A673 (cell line): ENCODE measurements around the gene GRIN2A. TPM values are rescaled to one million over a fixed set of nuclear protein-coding genes. Genes with fewer than 3 reads are reported as not detected.

Source experiments
- BruUV-seq: library from RNA; stranded (reverse); fragments of 400-500 nt; replicated peaks from 2 replicates; lab custom pipeline; 2021; lab: Mats Ljungman, UMichigan
- CTCF ChIA-PET: fragments of 300-600 bp; sonication (Branson Sonifier 250); formaldehyde crosslinking; loops from one replicate; lab custom pipeline; 2022; ENCODE audit warnings: antibody characterized with exemption; lab: Charles Lee
- POLR2A ChIA-PET: fragments of 300-600 bp; sonication (Branson Sonifier 250); formaldehyde crosslinking; loops from one replicate; lab custom pipeline; 2022; ENCODE audit warnings: antibody characterized with exemption; ENCODE audit not compliant: low non-redundant PET; lab: Charles Lee
- DNase-seq: peaks from one replicate; pipeline ENCODE4 v3.0.0-alpha.2; 2015; ENCODE audit warnings: low spot score
- H3K27ac ChIP-seq: fragments of 200-600 bp; sonication (generic); 2 replicates; pipeline ENCODE4 v1.5.1; 2016; ENCODE audit warnings: mixed run types, low read depth, mild to moderate bottlenecking, mixed read lengths, antibody characterized with exemption, low read length; ENCODE audit not compliant: poor library complexity, severe bottlenecking
- H3K27me3 ChIP-seq: fragments of 200-600 bp; sonication (generic); replicated peaks from 2 replicates; pipeline ENCODE4 v1.6.1; 2017; ENCODE audit warnings: mixed run types, low read depth, mild to moderate bottlenecking, mixed read lengths, antibody characterized with exemption, low read length; ENCODE audit not compliant: insufficient read depth, poor library complexity
- H3K36me3 ChIP-seq: fragments of 200-600 bp; sonication (generic); 2 replicates; pipeline ENCODE4 v1.6.1; 2016; ENCODE audit warnings: mixed run types, mild to moderate bottlenecking, mixed read lengths, antibody characterized with exemption, low read length; ENCODE audit not compliant: insufficient read depth, poor library complexity, severe bottlenecking
- H3K4me1 ChIP-seq: fragments of 200-600 bp; sonication (generic); 2 replicates; pipeline ENCODE4 v1.6.1; 2017; ENCODE audit warnings: mixed run types, mild to moderate bottlenecking, mixed read lengths, antibody characterized with exemption, low read length; ENCODE audit not compliant: insufficient read depth, poor library complexity, severe bottlenecking
- H3K4me3 ChIP-seq: fragments of 200-600 bp; sonication (generic); 2 replicates; pipeline ENCODE4 v1.5.1; 2016; ENCODE audit warnings: low read depth, mixed run types, mild to moderate bottlenecking, mixed read lengths, low read length; ENCODE audit not compliant: poor library complexity, severe bottlenecking
- H3K9me3 ChIP-seq: fragments of 200-600 bp; sonication (generic); 2 replicates; pipeline ENCODE4 v1.6.1; 2016; ENCODE audit warnings: mixed run types, low read depth, mild to moderate bottlenecking, mixed read lengths, antibody characterized with exemption, low read length; ENCODE audit not compliant: poor library complexity, severe bottlenecking
- CTCF ChIP-seq: fragments of 300-800, 200-600 bp; sonication (generic); conservative IDR thresholded peaks from 2 replicates; pipeline ENCODE4 v1.5.1; 2017; ENCODE audit warnings: low read depth, mild to moderate bottlenecking, antibody characterized with exemption, low read length, moderate library complexity, mixed read lengths
- EZH2 ChIP-seq: fragments of 200-600 bp; sonication (generic); IDR thresholded peaks from 2 replicates; pipeline ENCODE4 v1.6.1; 2017; ENCODE audit warnings: borderline replicate concordance, low read depth, mild to moderate bottlenecking, mixed read lengths, antibody characterized with exemption, low read length; ENCODE audit not compliant: poor library complexity, severe bottlenecking
- intact Hi-C: fragments of 100-400 bp; cut with micrococcal nuclease; formaldehyde crosslinking; loops from one replicate; pipeline ENCODE4 v1.10.0; 2022; ENCODE audit not compliant: unreplicated experiment
- total RNA-seq: library from RNA; stranded (reverse); gene quantifications from 2 replicates; pipeline ENCODE4 v1.2.3, GENCODE V29; 2021

The GRIN2A gene
- total RNA-seq, 1 experiment from 2014 or later = 1.2 TPM

DNA sequence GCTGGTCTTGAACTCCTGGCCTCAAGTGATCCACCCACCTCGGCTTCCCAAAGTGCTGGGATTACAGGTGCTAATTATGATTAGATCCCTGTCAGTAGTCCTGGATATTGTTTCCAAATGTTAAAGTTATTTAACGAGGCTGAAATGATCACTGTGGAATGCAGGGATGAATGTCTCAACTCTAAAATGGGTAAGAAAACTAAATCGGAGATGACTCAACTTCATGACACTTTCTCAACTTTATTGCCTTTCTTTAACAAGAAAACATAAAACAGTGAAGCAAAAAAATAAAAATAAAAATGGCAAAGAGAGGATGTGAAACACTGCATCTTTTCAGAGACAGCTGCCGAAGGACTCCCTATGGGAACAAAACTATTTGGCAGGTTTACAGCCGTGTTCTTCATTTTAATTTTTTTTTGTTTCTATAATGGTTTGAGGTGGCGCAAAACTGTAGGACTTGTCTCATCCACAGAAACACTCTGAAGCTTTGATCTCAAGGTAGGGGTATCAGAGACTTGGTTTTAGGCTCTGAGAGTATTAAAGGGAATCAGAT is 382.0 kb downstream of the GRIN2A start:
- Histone ChIP-seq H3K36me3 (no peaks in the 10 kb centered on the region), H3K9me3 (no peaks in the 10 kb centered on the region), H3K27me3 (no peaks in the 10 kb centered on the region), H3K27ac (no peak overlapping the region), H3K4me3 (no peak overlapping the region), H3K4me1 (no peaks in the 10 kb centered on the region)
- ChIA-PET POLR2A (no interaction called here), CTCF (no interaction called here)
- no peak for TF ChIP-seq EZH2
- TF ChIP-seq CTCF = no peak
- no peak for DNase-seq
- no TSS peak for BruUV-seq
- intact Hi-C loops = no loop called here

DNA sequence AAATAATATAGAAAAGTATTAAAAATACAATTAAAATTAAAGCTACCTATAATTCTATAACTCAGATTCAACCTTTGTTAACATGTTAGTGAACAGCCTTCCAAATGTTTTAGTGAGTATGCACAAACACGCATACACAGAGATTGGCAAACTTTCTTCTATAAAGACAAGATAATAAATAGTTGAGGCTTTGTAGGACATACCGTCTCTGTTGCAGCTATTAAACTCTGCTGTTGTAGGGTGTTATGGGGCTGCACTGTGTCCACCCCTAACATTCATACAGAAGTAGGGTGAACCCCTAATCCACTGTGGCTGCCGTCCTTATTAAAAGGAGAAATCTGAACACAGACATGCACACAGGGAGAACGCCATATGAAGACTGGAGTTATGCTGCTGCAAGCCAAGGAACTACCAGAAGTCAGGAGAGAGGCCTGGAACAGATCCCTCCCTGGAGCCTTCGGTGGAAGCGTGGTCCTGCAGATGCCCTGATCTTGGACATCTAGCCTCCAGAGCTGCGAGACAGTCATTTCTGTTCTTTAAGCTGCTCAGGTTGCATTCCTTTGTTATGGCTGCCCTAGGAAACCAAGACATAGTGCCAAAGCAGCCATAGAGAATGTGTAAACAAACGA is 383.2 kb downstream of the GRIN2A start:
- no peaks in the 10 kb centered on the region for H3K9me3 ChIP-seq
- H3K27ac ChIP-seq = no peak overlapping the region
- H3K27me3 ChIP-seq = no peaks in the 10 kb centered on the region
- intact Hi-C loops = no loop called here
- H3K4me3 ChIP-seq = no peak overlapping the region
- no peaks in the 10 kb centered on the region for H3K36me3 ChIP-seq
- CTCF ChIA-PET = no interaction called here
- TF ChIP-seq CTCF (no peak), EZH2 (no peak)
- POLR2A ChIA-PET = no interaction called here
- BruUV-seq = no TSS peak
- no peaks in the 10 kb centered on the region for H3K4me1 ChIP-seq
- no peak for DNase-seq

DNA sequence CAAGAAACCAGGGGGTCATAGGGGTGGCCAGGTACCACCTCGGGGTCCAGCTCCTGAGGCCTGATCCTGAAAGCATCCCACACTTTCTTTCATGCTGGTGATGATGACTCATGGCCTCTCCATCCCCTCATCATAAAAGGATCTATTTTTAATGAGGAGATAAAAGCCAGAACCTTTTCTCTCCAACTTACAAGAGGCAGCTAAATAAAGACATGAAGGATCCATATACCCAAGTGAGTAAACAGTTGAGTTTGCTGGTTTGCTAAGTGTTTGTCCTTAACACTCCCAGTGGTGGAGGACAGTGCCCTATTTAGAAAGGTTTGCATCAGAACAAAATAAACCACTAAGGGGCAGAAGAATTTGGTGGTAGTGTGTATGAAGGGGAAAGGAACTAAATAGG is 383.8 kb downstream of the GRIN2A start:
- no peak overlapping the region for H3K4me3 ChIP-seq
- no peaks in the 10 kb centered on the region for H3K4me1 ChIP-seq
- TF ChIP-seq EZH2 (no peak), CTCF (no peak)
- H3K36me3 ChIP-seq = no peaks in the 10 kb centered on the region
- ChIA-PET POLR2A (no interaction called here), CTCF (no interaction called here)
- no peaks in the 10 kb centered on the region for H3K9me3 ChIP-seq
- H3K27ac ChIP-seq = no peak overlapping the region
- no TSS peak for BruUV-seq
- no peak for DNase-seq
- H3K27me3 ChIP-seq = no peaks in the 10 kb centered on the region
- intact Hi-C loops = no loop called here
